Endothelial cell of umbilical vein (primary cell): ENCODE measurements around the gene OR5AL1. TPM values are rescaled to one million over a fixed set of nuclear protein-coding genes. Genes with fewer than 3 reads are reported as not detected.

Experiments
- BruUV-seq: library from RNA; stranded (reverse); fragments of 400-500 nt; replicated peaks from 2 replicates; lab custom pipeline; 2021; lab: Mats Ljungman, UMichigan
- CTCF ChIA-PET: fragments of 300-600, 350-600 bp; sonication (Branson Sonifier 250); formaldehyde crosslinking; loops from one replicate; lab custom pipeline; 2021; ENCODE audit warnings: antibody characterized with exemption, inconsistent platforms; lab: Charles Lee
- POLR2A ChIA-PET: fragments of 300-600, 350-600 bp; sonication (Branson Sonifier 250); formaldehyde crosslinking; loops from one replicate; lab custom pipeline; 2021; ENCODE audit warnings: antibody characterized with exemption, inconsistent platforms; lab: Charles Lee
- DNase-seq: peaks from one replicate; pipeline ENCODE4 v3.0.0-alpha.2; 2011; ENCODE audit warnings: low read depth, low spot score
- FAIRE-seq: peaks from 2 replicates; lab custom pipeline; 2011; peaks lifted over from hg19 to GRCh38; lab: Jason Lieb, UNC
- H2AFZ ChIP-seq: 2 replicates; pipeline ENCODE4 v1.6.0; 2012; ENCODE audit warnings: low read depth, low read length, control low read depth, inconsistent platforms
- H3K27ac ChIP-seq: 2 replicates; pipeline ENCODE4 v1.5.1; 2011; ENCODE audit warnings: low read depth, mild to moderate bottlenecking, control low read depth, low read length, moderate library complexity; ENCODE audit not compliant: insufficient read depth
- H3K27me3 ChIP-seq, 2 experiments: 2 replicates each; pipeline versions ENCODE4 v1.6.0 to v1.6.1; 2011; ENCODE audit warnings: low read length in 2 of 2, mixed read lengths in 1 of 2; ENCODE audit not compliant: control insufficient read depth in 2 of 2, insufficient read depth in 2 of 2
- H3K36me3 ChIP-seq, 2 experiments: 2 replicates in 1 of 2; 3 replicates in 1 of 2; pipeline ENCODE4 v1.5.1; 2011; ENCODE audit warnings: low read length in 2 of 2, mild to moderate bottlenecking in 1 of 2, moderate library complexity in 1 of 2; ENCODE audit not compliant: control insufficient read depth in 2 of 2, insufficient read depth in 2 of 2; ENCODE audit errors: extremely low read depth in 1 of 2
- H3K4me1 ChIP-seq: 3 replicates; pipeline ENCODE4 v1.5.1; 2011; ENCODE audit warnings: mild to moderate bottlenecking, low read length; ENCODE audit not compliant: control insufficient read depth, insufficient read depth; ENCODE audit errors: extremely low read depth
- H3K4me2 ChIP-seq: 2 replicates; pipeline ENCODE4 v1.6.1; 2011; ENCODE audit warnings: low read length, control low read depth, mixed read lengths; ENCODE audit not compliant: insufficient read depth
- H3K4me3 ChIP-seq, 3 experiments: fragments of 200-600 bp in 1 of 3; sonication (generic), shearing (Covaris generic) in 1 of 3; replicated peaks in 1 of 3; 2 replicates each; pipeline ENCODE4 v1.5.1; 2011 to 2016; ENCODE audit warnings: control low read depth in 3 of 3, low read length in 3 of 3, mild to moderate bottlenecking in 2 of 3, inconsistent platforms in 1 of 3, low read depth in 1 of 3, moderate library complexity in 1 of 3; ENCODE audit not compliant: insufficient read depth in 1 of 3
- H3K79me2 ChIP-seq: 2 replicates; pipeline ENCODE4 v1.6.0; 2012; ENCODE audit warnings: low read length, inconsistent platforms; ENCODE audit not compliant: control insufficient read depth, insufficient read depth
- H3K9ac ChIP-seq: replicated peaks from 2 replicates; pipeline ENCODE3; 2011; ENCODE audit warnings: low read length, control low read depth; ENCODE audit not compliant: insufficient read depth; ENCODE audit errors: extremely low read depth
- H3K9me1 ChIP-seq: replicated peaks from 3 replicates; pipeline ENCODE4 v1.6.0; 2011; ENCODE audit warnings: mild to moderate bottlenecking, low read length; ENCODE audit not compliant: control insufficient read depth, insufficient read depth; ENCODE audit errors: extremely low read depth
- H3K9me3 ChIP-seq: replicated peaks from 2 replicates; pipeline ENCODE4 v1.5.1; 2012; ENCODE audit warnings: low read length, inconsistent platforms; ENCODE audit not compliant: control insufficient read depth, insufficient read depth
- H4K20me1 ChIP-seq: replicated peaks from 2 replicates; pipeline ENCODE3; 2011; ENCODE audit warnings: mild to moderate bottlenecking, low read length; ENCODE audit not compliant: control insufficient read depth, insufficient read depth; ENCODE audit errors: extremely low read depth
- EZH2 ChIP-seq: IDR thresholded peaks from 2 replicates; pipeline ENCODE4 v1.6.1; 2012; ENCODE audit warnings: borderline replicate concordance, low read depth, mild to moderate bottlenecking, moderate library complexity, low read length, inconsistent platforms; ENCODE audit not compliant: severe bottlenecking
- FOS ChIP-seq: IDR thresholded peaks from 2 replicates; pipeline ENCODE4 v1.6.1; 2011; ENCODE audit warnings: mild to moderate bottlenecking, low read length, moderate library complexity, borderline replicate concordance; ENCODE audit not compliant: insufficient read depth
- GATA2 ChIP-seq: IDR thresholded peaks from 2 replicates; pipeline ENCODE4 v1.7.0; 2011; ENCODE audit warnings: low read depth, mild to moderate bottlenecking, moderate library complexity, mixed read lengths, low read length; ENCODE audit not compliant: insufficient read length, insufficient read depth
- JUN ChIP-seq: IDR thresholded peaks from 2 replicates; pipeline ENCODE4 v1.6.1; 2011; ENCODE audit warnings: borderline replicate concordance, low read depth; ENCODE audit not compliant: insufficient read length, insufficient read depth
- MAX ChIP-seq: IDR thresholded peaks from 2 replicates; pipeline ENCODE4 v1.6.1; 2011; ENCODE audit not compliant: insufficient read depth, insufficient read length
- MYC ChIP-seq: IDR thresholded peaks from one replicate; pipeline ENCODE4 v1.6.1; 2011; ENCODE audit warnings: mild to moderate bottlenecking, low read depth, low read length
- POLR2A ChIP-seq: IDR thresholded peaks from 2 replicates; pipeline ENCODE4 v1.6.1; 2012; ENCODE audit warnings: low read depth, mild to moderate bottlenecking, control low read depth, low read length
- POLR2AphosphoS5 ChIP-seq: IDR thresholded peaks from 2 replicates; pipeline ENCODE4 v1.6.1; 2012; ENCODE audit warnings: low read depth, mild to moderate bottlenecking, control low read depth, low read length, moderate library complexity; ENCODE audit not compliant: insufficient read depth
- dilution Hi-C: fragments of 300-500 bp; cut with MboI; formaldehyde crosslinking; loops from one replicate; pipeline ENCODE4 v1.15.0; 2019; ENCODE audit warnings: low sequenced_read_pairs; ENCODE audit not compliant: extremely low pct_ligation_motif_present
- intact Hi-C: fragments of 100-400 bp; cut with micrococcal nuclease; formaldehyde crosslinking; loops from one replicate; pipeline ENCODE4 v1.10.0; 2022
- polyA plus RNA-seq, 4 experiments: library from polyadenylated mRNA; depleted of rRNA in 3 of 4; stranded (reverse) in 3 of 4; unstranded in 1 of 4; fragments of >200 nt; gene quantifications; 2 replicates each; pipeline versions ENCODE4 v1.2.1 to v1.2.3, GENCODE V29; 2011 to 2012; ENCODE audit warnings: missing spikeins in 1 of 4
- total RNA-seq: library from RNA; stranded (reverse); gene quantifications from 2 replicates; pipeline ENCODE4 v1.2.3, GENCODE V29; 2021
- TF ChIP-seq, protein P1 (sequence below), 2 donors: IDR thresholded peaks; 1 replicate in 1 of 2; 2 replicates in 1 of 2; pipeline ENCODE4 v1.5.1; 2011; ENCODE audit warnings: low read length in 2 of 2, mild to moderate bottlenecking in 2 of 2, moderate library complexity in 2 of 2, control low read depth in 1 of 2, inconsistent platforms in 1 of 2, low read depth in 1 of 2; ENCODE audit not compliant: insufficient read depth in 1 of 2; ENCODE audit errors: extremely low read depth in 1 of 2

The OR5AL1 gene
- total and polyA plus RNA-seq, 2 donors (not counting 3 experiments of a cell fraction or from before 2014, with no cell fraction given), result not detected

GRCh38 chr11:56394381-56394780 lies 18.1 kb upstream of the OR5AL1 start:
- ChIA-PET POLR2A (no interaction called here), CTCF (no interaction called here)
- no peak overlapping the region for H3K9ac ChIP-seq

More at GRCh38 chr11:56394381-56394780, 18.1 kb upstream of the OR5AL1 start:
- H3K79me2 ChIP-seq, result no peaks in the 10 kb centered on the region
- H4K20me1 ChIP-seq, result no peaks in the 10 kb centered on the region
- no peaks in the 10 kb centered on the region for H3K36me3 ChIP-seq
- no peaks in the 10 kb centered on the region for H3K4me1 ChIP-seq
- H3K27me3 ChIP-seq, result no peaks in the 10 kb centered on the region
- FAIRE-seq (no peak), DNase-seq (no peak)
- intact Hi-C loops, result no loop called here
- H3K9me3 ChIP-seq, result peaks cover 2% of the 10 kb centered on the region
- no peak overlapping the region for H2AFZ ChIP-seq
- no TSS peak for BruUV-seq
- no peak overlapping the region for H3K4me3 ChIP-seq
- dilution Hi-C loops, result no loop called here
- no peaks in the 10 kb centered on the region for H3K9me1 ChIP-seq
- TF ChIP-seq, protein P1, sequence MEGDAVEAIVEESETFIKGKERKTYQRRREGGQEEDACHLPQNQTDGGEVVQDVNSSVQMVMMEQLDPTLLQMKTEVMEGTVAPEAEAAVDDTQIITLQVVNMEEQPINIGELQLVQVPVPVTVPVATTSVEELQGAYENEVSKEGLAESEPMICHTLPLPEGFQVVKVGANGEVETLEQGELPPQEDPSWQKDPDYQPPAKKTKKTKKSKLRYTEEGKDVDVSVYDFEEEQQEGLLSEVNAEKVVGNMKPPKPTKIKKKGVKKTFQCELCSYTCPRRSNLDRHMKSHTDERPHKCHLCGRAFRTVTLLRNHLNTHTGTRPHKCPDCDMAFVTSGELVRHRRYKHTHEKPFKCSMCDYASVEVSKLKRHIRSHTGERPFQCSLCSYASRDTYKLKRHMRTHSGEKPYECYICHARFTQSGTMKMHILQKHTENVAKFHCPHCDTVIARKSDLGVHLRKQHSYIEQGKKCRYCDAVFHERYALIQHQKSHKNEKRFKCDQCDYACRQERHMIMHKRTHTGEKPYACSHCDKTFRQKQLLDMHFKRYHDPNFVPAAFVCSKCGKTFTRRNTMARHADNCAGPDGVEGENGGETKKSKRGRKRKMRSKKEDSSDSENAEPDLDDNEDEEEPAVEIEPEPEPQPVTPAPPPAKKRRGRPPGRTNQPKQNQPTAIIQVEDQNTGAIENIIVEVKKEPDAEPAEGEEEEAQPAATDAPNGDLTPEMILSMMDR (IDR thresholded peaks at IDR 0.05; ENCODE audit: extremely low read depth in 1 of 2, insufficient read depth in 1 of 2, low read depth in 1 of 2, low read length in 2 of 2), result no peak
- TF ChIP-seq POLR2AphosphoS5 (no peak), JUN (no peak), MAX (no peak), FOS (no peak), EZH2 (no peak), GATA2 (no peak), MYC (no peak), POLR2A (no peak)
- H3K27ac ChIP-seq, result no peak overlapping the region
- no peak overlapping the region for H3K4me2 ChIP-seq
